Stimulated activated CD8-positive, alpha-beta memory T cell treated with anti-CD3 and anti-CD28 coated beads, Interleukin-4, amount 100 ng/mL, for 4 hours (primary cell): ENCODE data around the gene MYO1G.
"Not testable (repeated sequence)": the region's sequence is repeated elsewhere in the genome, so short reads cannot be mapped to it uniquely, and the experiment has no call there.

Source experiments
- DNase-seq, 2 donors: peaks; one replicate each; pipeline ENCODE4 v3.0.0-alpha.2; 2020; ENCODE audit warnings: low read depth in 2 of 2, low spot score in 1 of 2

The MYO1G gene

GRCh38 chr7:44999245-45000092, 20.7 kb upstream of the MYO1G start:
- peak; percentile 96 to 98 for DNase-seq

GRCh38 chr7:44998153-44998871, 19.5 kb upstream of the MYO1G start:
- DNase-seq = no peak

- no peak for DNase-seq
These were observed 17.0 kb upstream of the MYO1G start for GRCh38 chr7:44995555-44996493.

GRCh38 chr7:44994877-44995554, 16.2 kb upstream of the MYO1G start:
- no peak for DNase-seq

GRCh38 chr7:44992004-44992795, 13.4 kb upstream of the MYO1G start:
- not testable (repeated sequence) for DNase-seq

- no peak for DNase-seq
These were observed 11.6 kb upstream of the MYO1G start for GRCh38 chr7:44990109-44991023.

- DNase-seq = no peak
These were observed 10.3 kb upstream of the MYO1G start for GRCh38 chr7:44989132-44989531.

GRCh38 chr7:44988701-44989100, 9.9 kb upstream of the MYO1G start:
- DNase-seq = no peak

- DNase-seq = no peak
These were observed 9.2 kb upstream of the MYO1G start for GRCh38 chr7:44987996-44988395.

- no peak for DNase-seq
These were observed 8.6 kb upstream of the MYO1G start for GRCh38 chr7:44987457-44987856.

- DNase-seq = peak; percentile 90 to 95
These were observed 7.6 kb upstream of the MYO1G start for GRCh38 chr7:44986218-44987053.

GRCh38 chr7:44985900-44986217, 7.0 kb upstream of the MYO1G start:
- no peak for DNase-seq

GRCh38 chr7:44985033-44985695, 6.3 kb upstream of the MYO1G start:
- no peak for DNase-seq

- no peak for DNase-seq
These were observed 5.6 kb upstream of the MYO1G start for GRCh38 chr7:44984478-44984758.

- DNase-seq = no peak
These were observed 5.1 kb upstream of the MYO1G start for GRCh38 chr7:44983742-44984477.

- no peak for DNase-seq
These were observed 4.2 kb upstream of the MYO1G start for GRCh38 chr7:44982970-44983369.

GRCh38 chr7:44982535-44982923, 3.7 kb upstream of the MYO1G start:
- no peak for DNase-seq
